WTC11 (cell line): Measurements from ENCODE around the gene SGTA. TPM values are rescaled to one million over a fixed set of nuclear protein-coding genes. Genes with fewer than 3 reads are reported as not detected.

Experiments
- ATAC-seq: fragments of 200-7000 bp; cut with Tn5 transposase; 2 replicates; pipeline ENCODE4 v1.10.0; 2021; ENCODE audit warnings: mild to moderate bottlenecking, moderate library complexity
- CTCF ChIA-PET: fragments of 300-600 bp; sonication (Branson Sonifier 250); formaldehyde crosslinking; loops from one replicate; lab custom pipeline; 2021; ENCODE audit warnings: antibody characterized with exemption; lab: Charles Lee
- POLR2A ChIA-PET: fragments of 350-600 bp; sonication (Branson Sonifier 250); formaldehyde crosslinking; loops from one replicate; lab custom pipeline; 2021; ENCODE audit warnings: antibody characterized with exemption; lab: Charles Lee
- DNase-seq: peaks from one replicate; pipeline ENCODE4 v3.0.0; 2021; ENCODE audit warnings: low spot score
- H3K27ac Mint-ChIP-seq: 2 replicates; pipeline ENCODE4 v1.8.0; 2021; ENCODE audit warnings: mixed read lengths
- H3K27me3 Mint-ChIP-seq: 2 replicates; pipeline ENCODE4 v1.8.0; 2021; ENCODE audit warnings: low read depth, mild to moderate bottlenecking, moderate library complexity, mixed read lengths
- H3K36me3 Mint-ChIP-seq: 2 replicates; pipeline ENCODE4 v1.8.0; 2021; ENCODE audit warnings: mixed read lengths
- H3K4me1 Mint-ChIP-seq: 2 replicates; pipeline ENCODE4 v1.8.0; 2022; ENCODE audit warnings: mixed read lengths
- H3K4me3 Mint-ChIP-seq: 2 replicates; pipeline ENCODE4 v1.8.0; 2021; ENCODE audit warnings: mild to moderate bottlenecking, moderate library complexity, mixed read lengths
- H3K9me3 Mint-ChIP-seq: 2 replicates; pipeline ENCODE4 v1.8.0; 2021; ENCODE audit warnings: mixed read lengths
- CREM ChIP-seq: sonication (generic); formaldehyde crosslinking; IDR thresholded peaks from 2 replicates; pipeline ENCODE4 v1.8.1; 2022; ENCODE audit warnings: mild to moderate bottlenecking, missing genetic modification reagents, moderate library complexity
- FOXK1 ChIP-seq: sonication (generic); formaldehyde crosslinking; IDR thresholded peaks from 2 replicates; pipeline ENCODE4 v1.8.0; 2022; ENCODE audit warnings: mild to moderate bottlenecking, moderate library complexity, missing genetic modification reagents
- MYBL2 ChIP-seq: sonication (generic); formaldehyde crosslinking; IDR thresholded peaks from 2 replicates; pipeline ENCODE4 v1.8.1; 2023; ENCODE audit warnings: mild to moderate bottlenecking, moderate library complexity, missing genetic modification reagents
- NFYB ChIP-seq: sonication (generic); formaldehyde crosslinking; conservative IDR thresholded peaks from 2 replicates; pipeline ENCODE4 v1.8.0; 2022; ENCODE audit warnings: low read depth, missing genetic modification reagents
- SOX15 ChIP-seq: fragments of 250-450 bp; sonication (Bioruptor Pico); IDR thresholded peaks from 2 replicates; pipeline ENCODE4 v1.9.0; 2021; ENCODE audit warnings: mild to moderate bottlenecking
- SP1 ChIP-seq: sonication (generic); formaldehyde crosslinking; conservative IDR thresholded peaks from 2 replicates; pipeline ENCODE4 v1.8.1; 2022; ENCODE audit warnings: missing genetic modification reagents
- TCF7 ChIP-seq: sonication (generic); formaldehyde crosslinking; IDR thresholded peaks from 2 replicates; pipeline ENCODE4 v1.8.0; 2022; ENCODE audit warnings: mild to moderate bottlenecking, low read depth, missing genetic modification reagents, moderate library complexity
- ZNF138 ChIP-seq: sonication (generic); formaldehyde crosslinking; conservative IDR thresholded peaks from 2 replicates; pipeline ENCODE4 v1.8.1; 2022; ENCODE audit warnings: mild to moderate bottlenecking, moderate library complexity, missing genetic modification reagents
- ZNF263 ChIP-seq: sonication (generic); formaldehyde crosslinking; IDR thresholded peaks from 2 replicates; pipeline ENCODE4 v1.8.1; 2022; ENCODE audit warnings: low read depth, mild to moderate bottlenecking, moderate library complexity, missing genetic modification reagents
- ZNF423 ChIP-seq: fragments of 250-450 bp; sonication (Bioruptor Pico); IDR thresholded peaks from 2 replicates; pipeline ENCODE4 v2.1.2; 2022; ENCODE audit warnings: mild to moderate bottlenecking, moderate library complexity
- ZNF671 ChIP-seq: fragments of 250-450 bp; sonication (Bioruptor Pico); IDR thresholded peaks from 2 replicates; pipeline ENCODE4 v1.8.0; 2021; ENCODE audit warnings: mild to moderate bottlenecking
- total RNA-seq: library from RNA; stranded (reverse); gene quantifications from 3 replicates; pipeline ENCODE4 v1.2.3, GENCODE V29; 2021
- TF ChIP-seq, protein P1 (sequence below): sonication (generic); formaldehyde crosslinking; IDR thresholded peaks from 2 replicates; pipeline ENCODE4 v1.8.0; 2023; ENCODE audit warnings: mild to moderate bottlenecking, missing genetic modification reagents
- TF ChIP-seq, protein P2 (sequence below): sonication (generic); formaldehyde crosslinking; conservative IDR thresholded peaks from 2 replicates; pipeline ENCODE4 v1.8.1; 2023; ENCODE audit warnings: mild to moderate bottlenecking, low read depth, missing genetic modification reagents, moderate library complexity
- TF ChIP-seq, protein P3 (sequence below): sonication (generic); formaldehyde crosslinking; IDR thresholded peaks from 2 replicates; pipeline ENCODE4 v1.8.0; 2023; ENCODE audit warnings: missing genetic modification reagents, mild to moderate bottlenecking, borderline replicate concordance
- TF ChIP-seq, protein P4 (sequence below): fragments of 250-450 bp; sonication (Bioruptor Pico); IDR thresholded peaks from 2 replicates; pipeline ENCODE4 v2.1.2; 2022; ENCODE audit warnings: mild to moderate bottlenecking, moderate library complexity
- TF ChIP-seq, protein P5 (sequence below): sonication (generic); formaldehyde crosslinking; IDR thresholded peaks from 2 replicates; pipeline ENCODE4 v1.8.1; 2023; ENCODE audit warnings: mild to moderate bottlenecking, missing genetic modification reagents
- TF ChIP-seq, protein P6 (sequence below): sonication (generic); formaldehyde crosslinking; IDR thresholded peaks from 2 replicates; pipeline ENCODE4 v1.8.1; 2022; ENCODE audit warnings: low read depth, missing genetic modification reagents, borderline replicate concordance
- TF ChIP-seq, protein P7 (sequence below): sonication (generic); formaldehyde crosslinking; IDR thresholded peaks from 2 replicates; pipeline ENCODE4 v1.8.1; 2023; ENCODE audit warnings: mild to moderate bottlenecking, missing genetic modification reagents, moderate library complexity
- TF ChIP-seq, protein P8 (sequence below): sonication (generic); formaldehyde crosslinking; IDR thresholded peaks from 2 replicates; pipeline ENCODE4 v1.8.1; 2023; ENCODE audit warnings: mild to moderate bottlenecking, moderate library complexity, missing genetic modification reagents

SGTA gene
- total RNA-seq, 1 experiment from 2014 or later, result 91.2 TPM

DNA sequence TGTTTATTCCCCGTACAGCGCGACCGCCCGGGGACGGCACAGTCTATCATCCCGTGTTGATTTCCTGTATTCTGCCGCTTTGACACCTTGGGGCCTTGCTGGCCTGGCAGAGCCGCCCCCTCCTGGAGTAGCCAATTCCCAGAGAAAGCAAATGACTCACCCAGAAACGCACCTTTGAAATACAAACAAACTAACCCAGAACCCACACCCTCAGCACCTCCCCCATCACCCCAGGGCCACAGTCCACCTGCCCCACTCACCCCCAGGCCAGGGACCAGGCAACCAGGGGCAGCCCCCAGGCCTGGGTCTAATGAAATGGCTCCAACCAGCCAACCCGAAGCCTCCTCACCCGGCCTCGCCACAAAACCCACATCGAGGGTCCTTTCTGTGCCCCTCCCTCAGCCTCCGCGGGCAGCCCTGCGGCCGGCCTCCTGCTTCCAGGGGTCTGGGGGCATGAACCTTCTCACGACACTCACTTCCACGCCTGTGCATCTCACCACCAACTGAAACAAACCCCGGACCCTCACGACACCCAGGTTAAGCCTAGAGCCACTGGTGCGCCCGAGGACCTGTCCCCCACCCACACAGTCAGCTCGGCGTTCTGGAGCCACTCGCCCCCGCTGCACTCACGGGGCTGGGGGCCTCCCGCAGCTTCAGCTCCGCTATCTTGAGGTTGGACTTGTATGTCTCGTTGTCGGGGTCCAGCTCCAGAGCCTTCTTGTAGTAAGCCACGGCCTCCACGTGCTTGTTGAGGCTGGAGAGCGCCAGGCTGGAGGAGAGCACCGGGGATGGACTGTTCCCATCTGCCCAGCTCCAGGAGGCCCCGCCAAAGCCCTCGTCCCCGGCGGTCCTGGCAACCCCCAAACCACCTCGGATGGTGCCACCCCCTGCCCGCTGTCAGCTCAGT lies 20.9 kb downstream of the SGTA start:
- H3K36me3 Mint-ChIP-seq, result peaks cover 37% of the 10 kb centered on the region
- CTCF ChIA-PET, result interaction anchor here (1.4 kb wide), 1 partner anchor 125 kb away, joined by 3 read pairs; no protein-coding TSS in a partner anchor
- no peak for ATAC-seq

More for the DNA sequence above, 20.9 kb downstream of the SGTA start:
- POLR2A ChIA-PET, result no interaction called here
- Mint-ChIP-seq H3K4me1 (no peaks in the 10 kb centered on the region), H3K27me3 (no peaks in the 10 kb centered on the region), H3K4me3 (no peak overlapping the region)
- TF ChIP-seq ZNF138 (CRISPR knock-in tag), result no peak
- no peak for TF ChIP-seq FOXK1
- TF ChIP-seq, protein P1, sequence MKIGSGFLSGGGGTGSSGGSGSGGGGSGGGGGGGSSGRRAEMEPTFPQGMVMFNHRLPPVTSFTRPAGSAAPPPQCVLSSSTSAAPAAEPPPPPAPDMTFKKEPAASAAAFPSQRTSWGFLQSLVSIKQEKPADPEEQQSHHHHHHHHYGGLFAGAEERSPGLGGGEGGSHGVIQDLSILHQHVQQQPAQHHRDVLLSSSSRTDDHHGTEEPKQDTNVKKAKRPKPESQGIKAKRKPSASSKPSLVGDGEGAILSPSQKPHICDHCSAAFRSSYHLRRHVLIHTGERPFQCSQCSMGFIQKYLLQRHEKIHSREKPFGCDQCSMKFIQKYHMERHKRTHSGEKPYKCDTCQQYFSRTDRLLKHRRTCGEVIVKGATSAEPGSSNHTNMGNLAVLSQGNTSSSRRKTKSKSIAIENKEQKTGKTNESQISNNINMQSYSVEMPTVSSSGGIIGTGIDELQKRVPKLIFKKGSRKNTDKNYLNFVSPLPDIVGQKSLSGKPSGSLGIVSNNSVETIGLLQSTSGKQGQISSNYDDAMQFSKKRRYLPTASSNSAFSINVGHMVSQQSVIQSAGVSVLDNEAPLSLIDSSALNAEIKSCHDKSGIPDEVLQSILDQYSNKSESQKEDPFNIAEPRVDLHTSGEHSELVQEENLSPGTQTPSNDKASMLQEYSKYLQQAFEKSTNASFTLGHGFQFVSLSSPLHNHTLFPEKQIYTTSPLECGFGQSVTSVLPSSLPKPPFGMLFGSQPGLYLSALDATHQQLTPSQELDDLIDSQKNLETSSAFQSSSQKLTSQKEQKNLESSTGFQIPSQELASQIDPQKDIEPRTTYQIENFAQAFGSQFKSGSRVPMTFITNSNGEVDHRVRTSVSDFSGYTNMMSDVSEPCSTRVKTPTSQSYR (CRISPR knock-in tag), result no peak
- TF ChIP-seq, protein P2, sequence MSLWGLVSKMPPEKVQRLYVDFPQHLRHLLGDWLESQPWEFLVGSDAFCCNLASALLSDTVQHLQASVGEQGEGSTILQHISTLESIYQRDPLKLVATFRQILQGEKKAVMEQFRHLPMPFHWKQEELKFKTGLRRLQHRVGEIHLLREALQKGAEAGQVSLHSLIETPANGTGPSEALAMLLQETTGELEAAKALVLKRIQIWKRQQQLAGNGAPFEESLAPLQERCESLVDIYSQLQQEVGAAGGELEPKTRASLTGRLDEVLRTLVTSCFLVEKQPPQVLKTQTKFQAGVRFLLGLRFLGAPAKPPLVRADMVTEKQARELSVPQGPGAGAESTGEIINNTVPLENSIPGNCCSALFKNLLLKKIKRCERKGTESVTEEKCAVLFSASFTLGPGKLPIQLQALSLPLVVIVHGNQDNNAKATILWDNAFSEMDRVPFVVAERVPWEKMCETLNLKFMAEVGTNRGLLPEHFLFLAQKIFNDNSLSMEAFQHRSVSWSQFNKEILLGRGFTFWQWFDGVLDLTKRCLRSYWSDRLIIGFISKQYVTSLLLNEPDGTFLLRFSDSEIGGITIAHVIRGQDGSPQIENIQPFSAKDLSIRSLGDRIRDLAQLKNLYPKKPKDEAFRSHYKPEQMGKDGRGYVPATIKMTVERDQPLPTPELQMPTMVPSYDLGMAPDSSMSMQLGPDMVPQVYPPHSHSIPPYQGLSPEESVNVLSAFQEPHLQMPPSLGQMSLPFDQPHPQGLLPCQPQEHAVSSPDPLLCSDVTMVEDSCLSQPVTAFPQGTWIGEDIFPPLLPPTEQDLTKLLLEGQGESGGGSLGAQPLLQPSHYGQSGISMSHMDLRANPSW (CRISPR knock-in tag), result no peak
- TF ChIP-seq SOX15 (CRISPR knock-in tag), result no peak
- TF ChIP-seq, protein P3, sequence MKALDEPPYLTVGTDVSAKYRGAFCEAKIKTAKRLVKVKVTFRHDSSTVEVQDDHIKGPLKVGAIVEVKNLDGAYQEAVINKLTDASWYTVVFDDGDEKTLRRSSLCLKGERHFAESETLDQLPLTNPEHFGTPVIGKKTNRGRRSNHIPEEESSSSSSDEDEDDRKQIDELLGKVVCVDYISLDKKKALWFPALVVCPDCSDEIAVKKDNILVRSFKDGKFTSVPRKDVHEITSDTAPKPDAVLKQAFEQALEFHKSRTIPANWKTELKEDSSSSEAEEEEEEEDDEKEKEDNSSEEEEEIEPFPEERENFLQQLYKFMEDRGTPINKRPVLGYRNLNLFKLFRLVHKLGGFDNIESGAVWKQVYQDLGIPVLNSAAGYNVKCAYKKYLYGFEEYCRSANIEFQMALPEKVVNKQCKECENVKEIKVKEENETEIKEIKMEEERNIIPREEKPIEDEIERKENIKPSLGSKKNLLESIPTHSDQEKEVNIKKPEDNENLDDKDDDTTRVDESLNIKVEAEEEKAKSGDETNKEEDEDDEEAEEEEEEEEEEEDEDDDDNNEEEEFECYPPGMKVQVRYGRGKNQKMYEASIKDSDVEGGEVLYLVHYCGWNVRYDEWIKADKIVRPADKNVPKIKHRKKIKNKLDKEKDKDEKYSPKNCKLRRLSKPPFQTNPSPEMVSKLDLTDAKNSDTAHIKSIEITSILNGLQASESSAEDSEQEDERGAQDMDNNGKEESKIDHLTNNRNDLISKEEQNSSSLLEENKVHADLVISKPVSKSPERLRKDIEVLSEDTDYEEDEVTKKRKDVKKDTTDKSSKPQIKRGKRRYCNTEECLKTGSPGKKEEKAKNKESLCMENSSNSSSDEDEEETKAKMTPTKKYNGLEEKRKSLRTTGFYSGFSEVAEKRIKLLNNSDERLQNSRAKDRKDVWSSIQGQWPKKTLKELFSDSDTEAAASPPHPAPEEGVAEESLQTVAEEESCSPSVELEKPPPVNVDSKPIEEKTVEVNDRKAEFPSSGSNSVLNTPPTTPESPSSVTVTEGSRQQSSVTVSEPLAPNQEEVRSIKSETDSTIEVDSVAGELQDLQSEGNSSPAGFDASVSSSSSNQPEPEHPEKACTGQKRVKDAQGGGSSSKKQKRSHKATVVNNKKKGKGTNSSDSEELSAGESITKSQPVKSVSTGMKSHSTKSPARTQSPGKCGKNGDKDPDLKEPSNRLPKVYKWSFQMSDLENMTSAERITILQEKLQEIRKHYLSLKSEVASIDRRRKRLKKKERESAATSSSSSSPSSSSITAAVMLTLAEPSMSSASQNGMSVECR (CRISPR knock-in tag), result no peak
- TF ChIP-seq, protein P4, sequence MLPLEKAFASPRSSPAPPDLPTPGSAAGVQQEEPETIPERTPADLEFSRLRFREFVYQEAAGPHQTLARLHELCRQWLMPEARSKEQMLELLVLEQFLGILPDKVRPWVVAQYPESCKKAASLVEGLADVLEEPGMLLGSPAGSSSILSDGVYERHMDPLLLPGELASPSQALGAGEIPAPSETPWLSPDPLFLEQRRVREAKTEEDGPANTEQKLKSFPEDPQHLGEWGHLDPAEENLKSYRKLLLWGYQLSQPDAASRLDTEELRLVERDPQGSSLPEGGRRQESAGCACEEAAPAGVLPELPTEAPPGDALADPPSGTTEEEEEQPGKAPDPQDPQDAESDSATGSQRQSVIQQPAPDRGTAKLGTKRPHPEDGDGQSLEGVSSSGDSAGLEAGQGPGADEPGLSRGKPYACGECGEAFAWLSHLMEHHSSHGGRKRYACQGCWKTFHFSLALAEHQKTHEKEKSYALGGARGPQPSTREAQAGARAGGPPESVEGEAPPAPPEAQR (CRISPR knock-in tag), result no peak
- no peak for TF ChIP-seq SP1 (CRISPR knock-in tag)
- no peak for TF ChIP-seq ZNF671 (CRISPR knock-in tag)
- TF ChIP-seq, protein P5, sequence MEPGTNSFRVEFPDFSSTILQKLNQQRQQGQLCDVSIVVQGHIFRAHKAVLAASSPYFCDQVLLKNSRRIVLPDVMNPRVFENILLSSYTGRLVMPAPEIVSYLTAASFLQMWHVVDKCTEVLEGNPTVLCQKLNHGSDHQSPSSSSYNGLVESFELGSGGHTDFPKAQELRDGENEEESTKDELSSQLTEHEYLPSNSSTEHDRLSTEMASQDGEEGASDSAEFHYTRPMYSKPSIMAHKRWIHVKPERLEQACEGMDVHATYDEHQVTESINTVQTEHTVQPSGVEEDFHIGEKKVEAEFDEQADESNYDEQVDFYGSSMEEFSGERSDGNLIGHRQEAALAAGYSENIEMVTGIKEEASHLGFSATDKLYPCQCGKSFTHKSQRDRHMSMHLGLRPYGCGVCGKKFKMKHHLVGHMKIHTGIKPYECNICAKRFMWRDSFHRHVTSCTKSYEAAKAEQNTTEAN, result no peak
- TF ChIP-seq NFYB (CRISPR knock-in tag), result no peak
- no peak for TF ChIP-seq MYBL2 (CRISPR knock-in tag)
- TF ChIP-seq ZNF423, result no peak
- TF ChIP-seq, protein P6, sequence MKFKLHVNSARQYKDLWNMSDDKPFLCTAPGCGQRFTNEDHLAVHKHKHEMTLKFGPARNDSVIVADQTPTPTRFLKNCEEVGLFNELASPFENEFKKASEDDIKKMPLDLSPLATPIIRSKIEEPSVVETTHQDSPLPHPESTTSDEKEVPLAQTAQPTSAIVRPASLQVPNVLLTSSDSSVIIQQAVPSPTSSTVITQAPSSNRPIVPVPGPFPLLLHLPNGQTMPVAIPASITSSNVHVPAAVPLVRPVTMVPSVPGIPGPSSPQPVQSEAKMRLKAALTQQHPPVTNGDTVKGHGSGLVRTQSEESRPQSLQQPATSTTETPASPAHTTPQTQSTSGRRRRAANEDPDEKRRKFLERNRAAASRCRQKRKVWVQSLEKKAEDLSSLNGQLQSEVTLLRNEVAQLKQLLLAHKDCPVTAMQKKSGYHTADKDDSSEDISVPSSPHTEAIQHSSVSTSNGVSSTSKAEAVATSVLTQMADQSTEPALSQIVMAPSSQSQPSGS (CRISPR knock-in tag), result no peak
- TF ChIP-seq ZNF263 (CRISPR knock-in tag), result no peak
- no peak for TF ChIP-seq TCF7 (CRISPR knock-in tag)
- TF ChIP-seq, protein P7, sequence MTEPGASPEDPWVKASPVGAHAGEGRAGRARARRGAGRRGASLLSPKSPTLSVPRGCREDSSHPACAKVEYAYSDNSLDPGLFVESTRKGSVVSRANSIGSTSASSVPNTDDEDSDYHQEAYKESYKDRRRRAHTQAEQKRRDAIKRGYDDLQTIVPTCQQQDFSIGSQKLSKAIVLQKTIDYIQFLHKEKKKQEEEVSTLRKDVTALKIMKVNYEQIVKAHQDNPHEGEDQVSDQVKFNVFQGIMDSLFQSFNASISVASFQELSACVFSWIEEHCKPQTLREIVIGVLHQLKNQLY (CRISPR knock-in tag), result no peak
- TF ChIP-seq, protein P8, sequence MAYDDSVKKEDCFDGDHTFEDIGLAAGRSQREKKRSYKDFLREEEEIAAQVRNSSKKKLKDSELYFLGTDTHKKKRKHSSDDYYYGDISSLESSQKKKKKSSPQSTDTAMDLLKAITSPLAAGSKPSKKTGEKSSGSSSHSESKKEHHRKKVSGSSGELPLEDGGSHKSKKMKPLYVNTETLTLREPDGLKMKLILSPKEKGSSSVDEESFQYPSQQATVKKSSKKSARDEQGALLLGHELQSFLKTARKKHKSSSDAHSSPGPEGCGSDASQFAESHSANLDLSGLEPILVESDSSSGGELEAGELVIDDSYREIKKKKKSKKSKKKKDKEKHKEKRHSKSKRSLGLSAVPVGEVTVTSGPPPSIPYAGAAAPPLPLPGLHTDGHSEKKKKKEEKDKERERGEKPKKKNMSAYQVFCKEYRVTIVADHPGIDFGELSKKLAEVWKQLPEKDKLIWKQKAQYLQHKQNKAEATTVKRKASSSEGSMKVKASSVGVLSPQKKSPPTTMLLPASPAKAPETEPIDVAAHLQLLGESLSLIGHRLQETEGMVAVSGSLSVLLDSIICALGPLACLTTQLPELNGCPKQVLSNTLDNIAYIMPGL, result no peak
- TF ChIP-seq CREM (CRISPR knock-in tag), result no peak
- TF ChIP-seq, all 79 proteins: peak for 0
- no peaks in the 10 kb centered on the region for H3K9me3 Mint-ChIP-seq
- no peak for DNase-seq
- no peak overlapping the region for H3K27ac Mint-ChIP-seq
